NCI-H2107 treated with DMSO at 0.1 percent for 48 hours (cell line): ENCODE results near the gene TBCD.
A peak's percentile ranks its signal among the peaks of the same experiment; 100 is the strongest.

ENCODE experiments used
- DNase-seq: peaks from one replicate; lab custom pipeline; 2025; ENCODE audit not compliant: unreplicated experiment; lab: John Stamatoyannopoulos, UW

Gene TBCD

GRCh38 chr17:82932518-82933310 lies 180.8 kb downstream of the TBCD start:
- DNase-seq, result no peak

- DNase-seq, result no peak
Observed at GRCh38 chr17:82933911-82934310, 182.0 kb downstream of the TBCD start.

DNA sequence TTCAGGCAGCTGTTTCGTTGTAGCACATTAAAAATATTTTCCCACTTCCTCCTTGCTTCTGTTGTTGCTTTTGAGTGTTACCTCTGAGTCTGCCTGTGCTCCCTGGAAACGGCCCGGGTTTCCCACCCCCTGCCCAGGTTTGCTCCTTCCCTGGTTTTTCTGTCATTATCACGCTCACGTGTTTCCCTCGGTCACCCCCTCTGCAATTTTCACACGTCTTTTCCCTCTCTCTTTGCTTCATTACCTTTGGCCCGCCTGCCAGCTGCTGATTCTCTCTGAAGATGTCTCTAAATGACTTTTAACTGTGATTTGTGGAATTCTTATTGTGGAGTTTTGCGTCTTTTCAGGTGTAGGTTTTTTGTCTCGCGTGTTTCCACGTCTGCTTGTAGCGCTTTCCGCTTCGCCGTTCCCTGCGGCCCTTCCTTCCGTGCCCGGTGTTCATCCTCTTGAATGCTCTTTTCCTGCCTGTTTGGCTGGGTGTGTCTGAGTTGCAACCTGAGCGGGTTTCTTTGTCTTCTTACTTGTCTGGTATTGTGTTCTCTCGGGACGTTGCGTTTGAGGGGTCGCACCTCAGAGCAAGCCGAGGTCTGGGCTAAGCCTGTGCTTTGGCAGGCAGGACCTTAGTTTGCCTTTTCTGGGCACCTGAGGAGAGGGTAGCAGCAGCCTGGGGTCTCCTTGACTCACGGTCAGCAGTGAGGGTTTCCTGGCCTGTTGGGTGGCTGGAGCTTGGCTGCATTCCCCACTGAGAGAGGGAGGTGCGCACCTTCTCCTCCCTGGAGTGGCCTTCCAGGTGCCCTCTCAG lies 184.3 kb downstream of the TBCD start:
- no peak for DNase-seq

- no peak for DNase-seq
Observed at GRCh38 chr17:82936768-82937171, 184.9 kb downstream of the TBCD start.

- no peak for DNase-seq
Observed at GRCh38 chr17:82937411-82938371, 185.8 kb downstream of the TBCD start.

DNA sequence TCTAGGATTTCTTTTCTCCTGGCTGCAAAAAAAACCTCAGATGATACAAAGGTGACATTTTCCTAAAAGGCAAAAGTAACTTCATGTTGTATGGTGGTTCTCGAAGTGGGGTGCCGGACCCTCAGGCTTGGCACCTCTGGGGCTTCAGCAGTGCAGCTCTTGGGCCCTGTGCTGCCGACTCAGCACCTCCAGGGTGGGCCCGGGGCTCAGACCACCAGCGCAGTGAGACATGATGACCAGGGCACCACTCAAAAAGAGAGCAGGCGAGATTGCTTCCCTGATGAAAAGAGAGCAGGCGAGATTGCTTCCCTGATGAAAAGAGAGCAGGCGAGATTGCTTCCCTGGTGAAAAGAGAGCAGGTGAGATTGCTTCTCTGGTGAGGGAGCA lies 186.6 kb downstream of the TBCD start:
- no peak for DNase-seq

DNA sequence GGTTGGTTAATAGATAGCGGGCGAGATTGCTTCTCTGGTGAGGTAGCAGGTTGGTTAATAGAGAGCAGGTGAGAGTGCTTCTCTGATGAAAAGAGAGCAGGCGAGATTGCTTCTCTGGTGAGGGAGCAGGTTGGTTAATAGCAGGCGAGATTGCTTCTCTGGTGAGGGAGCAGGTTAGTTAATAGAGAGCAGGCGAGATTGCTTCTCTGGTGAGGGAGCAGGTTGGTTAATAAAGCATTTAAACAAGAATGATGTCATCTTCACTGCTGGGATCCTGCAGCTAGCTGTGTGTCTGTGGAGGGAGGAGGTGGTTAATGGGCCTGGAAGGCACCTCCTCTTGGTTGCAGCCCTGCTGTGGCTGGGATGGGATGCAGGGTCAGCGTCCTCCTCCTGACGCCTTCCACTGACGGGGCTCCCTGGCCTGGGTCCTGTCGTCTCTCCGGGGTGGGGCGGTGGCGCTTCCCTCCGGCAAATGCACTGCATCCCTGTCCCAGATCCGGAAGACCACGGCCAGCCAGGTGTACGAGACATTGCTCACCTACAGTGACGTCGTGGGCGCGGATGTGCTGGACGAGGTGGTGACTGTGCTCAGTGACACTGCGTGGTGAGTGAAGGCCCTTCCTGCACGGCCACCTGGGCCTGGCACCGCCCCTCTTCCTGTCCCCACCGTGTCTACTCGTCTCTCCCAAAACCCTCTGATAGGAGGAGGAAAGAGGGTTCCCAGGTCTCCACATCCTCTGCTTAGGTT lies 187.2 kb downstream of the TBCD start:
- DNase-seq, result peak; percentile 63

GRCh38 chr17:82939621-82940135 lies 187.8 kb downstream of the TBCD start:
- peak; percentile 16 for DNase-seq

GRCh38 chr17:82940226-82941020 lies 188.6 kb downstream of the TBCD start:
- no peak for DNase-seq

- DNase-seq, result no peak
Observed at GRCh38 chr17:82941021-82942001, 189.4 kb downstream of the TBCD start.

GRCh38 chr17:82942166-82943130 lies 190.6 kb downstream of the TBCD start:
- DNase-seq, result no peak

GRCh38 chr17:82943339-82943738 lies 191.5 kb downstream of the TBCD start:
- DNase-seq, result no peak

DNA sequence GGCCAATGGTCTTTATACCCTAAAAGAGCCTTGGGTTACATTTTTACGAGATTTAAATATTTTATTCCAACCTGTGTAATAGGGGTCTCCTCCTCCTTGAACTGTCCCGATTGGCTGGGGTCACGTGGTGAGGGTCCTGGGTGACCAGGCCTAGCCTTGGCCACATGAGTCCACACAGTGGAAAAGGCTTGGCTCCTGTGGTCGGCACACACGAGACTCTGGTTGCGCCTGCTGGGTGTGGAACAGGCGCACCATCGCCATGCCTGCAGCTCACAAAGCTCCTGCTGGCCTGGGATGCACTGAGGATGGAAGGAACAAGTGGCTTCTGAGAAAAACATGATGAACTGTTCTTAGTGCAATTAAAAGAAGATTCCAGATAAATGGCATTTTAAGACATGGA lies 191.9 kb downstream of the TBCD start:
- DNase-seq, result no peak

DNA sequence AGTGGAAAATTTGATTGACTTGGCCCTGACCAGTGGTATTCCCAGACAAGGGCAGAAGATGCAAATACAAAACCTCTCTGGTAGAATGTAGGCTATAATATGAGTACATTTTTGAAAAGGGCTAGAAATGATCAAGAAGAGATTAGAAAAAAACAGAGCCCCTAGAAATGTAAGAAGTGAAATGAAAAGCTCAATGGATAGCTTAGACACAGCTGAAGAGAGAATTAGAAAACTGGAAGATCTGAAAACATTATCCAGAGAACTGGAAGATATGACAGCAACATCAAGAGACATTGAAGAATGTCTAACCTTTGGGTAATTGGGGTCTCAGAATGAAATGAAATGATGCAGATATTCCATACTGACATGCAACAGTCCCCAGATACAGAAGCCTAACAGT lies 193.1 kb downstream of the TBCD start:
- no peak for DNase-seq

- no peak for DNase-seq
Observed at GRCh38 chr17:82946081-82946480, 194.2 kb downstream of the TBCD start.

- DNase-seq, result no peak
Observed at GRCh38 chr17:82947051-82947991, 195.5 kb downstream of the TBCD start.
